OCI-LY1 (cell line): Measurements from ENCODE around the gene CAPN15.
"Not testable (repeated sequence)": the region's sequence is repeated elsewhere in the genome, so short reads cannot be mapped to it uniquely, and the experiment has no call there.

Experiments used
- H2AFZ ChIP-seq: fragments of 200-600 bp; sonication (generic), shearing (Covaris generic); 2 replicates; pipeline ENCODE4 v1.6.0; 2014; ENCODE audit warnings: antibody characterized with exemption, mild to moderate bottlenecking, low read length
- H3F3A ChIP-seq: fragments of 200-600 bp; sonication (generic), shearing (Covaris generic); 2 replicates; pipeline ENCODE4 v1.6.0; 2014; ENCODE audit warnings: mild to moderate bottlenecking, antibody characterized with exemption, low read length, moderate library complexity; ENCODE audit not compliant: insufficient read depth
- H3K27ac ChIP-seq: fragments of 200-600 bp; sonication (generic); 2 replicates; pipeline ENCODE4 v1.5.1; 2014; ENCODE audit warnings: low read length, mixed run types, mild to moderate bottlenecking, low read depth; ENCODE audit not compliant: poor library complexity, severe bottlenecking
- H3K27me3 ChIP-seq: fragments of 200-600 bp; sonication (generic); 2 replicates; pipeline ENCODE4 v1.6.0; 2014; ENCODE audit warnings: antibody characterized with exemption, mild to moderate bottlenecking, low read length, moderate library complexity; ENCODE audit not compliant: insufficient read depth
- H3K36me3 ChIP-seq: fragments of 200-600 bp; sonication (generic); 2 replicates; pipeline ENCODE4 v1.6.1; 2014; ENCODE audit warnings: mild to moderate bottlenecking, antibody characterized with exemption, low read length, moderate library complexity, mixed read lengths; ENCODE audit not compliant: insufficient read depth
- H3K4me1 ChIP-seq: fragments of 200-600 bp; sonication (generic); 2 replicates; pipeline ENCODE4 v1.5.1; 2014; ENCODE audit warnings: mild to moderate bottlenecking, low read length, moderate library complexity; ENCODE audit not compliant: insufficient read depth, severe bottlenecking
- H3K4me2 ChIP-seq: fragments of 200-600 bp; sonication (generic), shearing (Covaris generic); 2 replicates; pipeline ENCODE4 v1.6.1; 2014; ENCODE audit warnings: low read length
- H3K4me3 ChIP-seq: fragments of 200-600 bp; sonication (generic); 2 replicates; pipeline ENCODE4 v1.5.1; 2014; ENCODE audit warnings: low read length, low read depth, mild to moderate bottlenecking, mixed read lengths; ENCODE audit not compliant: poor library complexity, severe bottlenecking
- H3K79me2 ChIP-seq: fragments of 200-600 bp; shearing (Covaris generic); 2 replicates; pipeline ENCODE4 v1.6.1; 2016; ENCODE audit warnings: mixed run types, low read length, mixed read lengths; ENCODE audit not compliant: insufficient read depth
- H3K9ac ChIP-seq: fragments of 200-600 bp; sonication (generic), shearing (Covaris generic); 2 replicates; pipeline ENCODE4 v1.6.1; 2014; ENCODE audit warnings: mild to moderate bottlenecking, low read length, mixed read lengths
- H3K9me2 ChIP-seq: fragments of 200-600 bp; sonication (generic), shearing (Covaris generic); 2 replicates; pipeline ENCODE4 v1.6.1; 2014; ENCODE audit warnings: low read depth, mild to moderate bottlenecking, low read length, mixed read lengths
- H3K9me3 ChIP-seq: fragments of 200-600 bp; shearing (Covaris generic); 2 replicates; pipeline ENCODE4 v1.6.1; 2014; ENCODE audit warnings: low read length, mixed read lengths
- H4K20me1 ChIP-seq: fragments of 200-600 bp; sonication (generic), shearing (Covaris generic); 2 replicates; pipeline ENCODE4 v1.6.0; 2016; ENCODE audit warnings: mild to moderate bottlenecking, low read length; ENCODE audit not compliant: insufficient read depth
- EZH2 ChIP-seq: fragments of 200-600 bp; sonication (generic), shearing (Covaris generic); IDR thresholded peaks from 2 replicates; pipeline ENCODE4 v1.8.0; 2017; ENCODE audit warnings: borderline replicate concordance, mixed run types, mild to moderate bottlenecking, antibody characterized with exemption, low read length, moderate library complexity, mixed read lengths
- TF ChIP-seq, protein P1 (sequence below): fragments of 200-600 bp; sonication (generic), shearing (Covaris generic); IDR thresholded peaks from 2 replicates; pipeline ENCODE4 v1.5.1; 2017; ENCODE audit warnings: mild to moderate bottlenecking, antibody characterized with exemption, low read length, moderate library complexity, mixed read lengths

CAPN15 gene

DNA sequence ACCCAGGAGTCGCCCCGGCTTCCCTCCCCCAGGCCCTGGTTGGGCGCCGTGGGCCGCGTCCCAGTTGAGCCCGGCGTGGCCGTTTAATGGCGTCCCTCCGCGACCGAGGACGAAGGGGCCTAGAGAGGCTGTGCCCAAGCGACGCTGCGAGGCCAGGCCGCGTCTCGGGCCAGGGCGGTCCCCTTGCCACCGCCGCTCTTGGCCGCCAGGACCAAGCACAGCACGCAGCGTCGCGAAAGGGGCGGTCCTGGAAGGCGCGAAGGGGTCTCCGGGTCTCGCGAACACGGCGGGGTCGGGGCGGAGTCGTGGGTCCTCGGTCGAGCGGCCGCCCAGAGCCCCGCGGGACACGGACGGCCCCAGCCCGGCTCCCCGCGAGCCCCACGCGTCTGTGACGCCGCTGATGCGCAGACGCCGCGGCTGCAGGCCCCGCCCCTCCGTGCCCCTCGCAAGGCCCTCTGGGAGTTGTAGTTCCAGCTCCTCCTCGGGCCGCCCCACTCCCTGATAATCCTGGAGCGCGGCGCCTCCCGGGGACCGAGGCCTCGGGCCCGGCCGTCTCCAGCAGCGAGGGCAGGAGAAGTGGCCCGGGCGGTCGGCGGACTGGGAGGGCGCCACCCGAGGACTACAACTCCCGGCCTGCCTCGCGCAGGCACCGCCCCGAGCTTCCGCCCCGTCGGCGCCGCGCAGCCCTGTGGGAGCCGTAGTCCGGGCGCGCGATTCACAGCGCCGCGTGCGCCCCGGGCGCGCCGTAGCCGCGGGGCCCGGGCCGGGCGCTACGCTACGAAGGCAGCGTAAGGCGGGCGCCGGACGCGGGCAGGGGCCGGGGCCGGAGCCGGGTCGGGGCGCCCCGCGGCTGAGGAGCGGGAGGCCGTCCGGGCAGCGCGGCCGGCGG, at the start of gene CAPN15:
CAPN15 (plus strand) TSS at position 698 of the 889 bp plus-strand sequence. CDS start 19,127 bp downstream, outside the sequence.
- Histone ChIP-seq H3K9me2 (no peaks in the 10 kb centered on the region), H3K27me3 (no peaks in the 10 kb centered on the region), H2AFZ (no peak within 1 kb of the TSS), H3F3A (no peaks in the 10 kb centered on the region), H3K4me3 (peak within 1 kb of the TSS; percentile 92), H3K9me3 (no peaks in the 10 kb centered on the region), H3K4me1 (peaks cover 30% of the 10 kb centered on the region), H3K36me3 (no peaks in the 10 kb centered on the region; the same call in 1 of the 2 replicates), H3K4me2 (peak within 1 kb of the TSS; percentile 93), H3K27ac (peak within 1 kb of the TSS; percentile 0), H3K79me2 (peaks cover 12% of the 10 kb centered on the region), H3K9ac (peak within 1 kb of the TSS; percentile 93), H4K20me1 (no peaks in the 10 kb centered on the region)
- TF ChIP-seq EZH2 = no peak
- TF ChIP-seq, protein P1, sequence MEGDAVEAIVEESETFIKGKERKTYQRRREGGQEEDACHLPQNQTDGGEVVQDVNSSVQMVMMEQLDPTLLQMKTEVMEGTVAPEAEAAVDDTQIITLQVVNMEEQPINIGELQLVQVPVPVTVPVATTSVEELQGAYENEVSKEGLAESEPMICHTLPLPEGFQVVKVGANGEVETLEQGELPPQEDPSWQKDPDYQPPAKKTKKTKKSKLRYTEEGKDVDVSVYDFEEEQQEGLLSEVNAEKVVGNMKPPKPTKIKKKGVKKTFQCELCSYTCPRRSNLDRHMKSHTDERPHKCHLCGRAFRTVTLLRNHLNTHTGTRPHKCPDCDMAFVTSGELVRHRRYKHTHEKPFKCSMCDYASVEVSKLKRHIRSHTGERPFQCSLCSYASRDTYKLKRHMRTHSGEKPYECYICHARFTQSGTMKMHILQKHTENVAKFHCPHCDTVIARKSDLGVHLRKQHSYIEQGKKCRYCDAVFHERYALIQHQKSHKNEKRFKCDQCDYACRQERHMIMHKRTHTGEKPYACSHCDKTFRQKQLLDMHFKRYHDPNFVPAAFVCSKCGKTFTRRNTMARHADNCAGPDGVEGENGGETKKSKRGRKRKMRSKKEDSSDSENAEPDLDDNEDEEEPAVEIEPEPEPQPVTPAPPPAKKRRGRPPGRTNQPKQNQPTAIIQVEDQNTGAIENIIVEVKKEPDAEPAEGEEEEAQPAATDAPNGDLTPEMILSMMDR = no peak

DNA sequence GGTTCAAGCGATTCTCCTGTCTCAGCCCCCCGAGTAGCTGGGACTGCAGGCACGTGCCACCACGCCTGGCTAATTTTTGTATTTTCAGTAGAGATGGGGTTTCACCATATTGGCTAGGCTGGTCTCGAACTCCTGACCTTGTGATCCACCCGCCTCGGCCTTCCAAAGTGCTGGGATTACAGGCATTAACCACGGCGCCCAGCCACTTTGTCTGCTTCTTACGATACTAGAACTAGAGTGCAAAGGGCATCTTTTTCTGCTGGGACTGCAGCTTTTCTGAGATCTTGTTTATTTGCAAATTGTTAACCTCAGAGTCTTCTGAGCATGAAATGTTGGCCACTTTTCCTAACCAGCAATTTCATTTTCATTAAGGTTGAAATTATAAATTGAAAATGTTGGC, 49.2 kb upstream of the CAPN15 start:
- H3K27ac ChIP-seq, H3K9ac ChIP-seq, H3K9me2 ChIP-seq, H4K20me1 ChIP-seq, H3K27me3 ChIP-seq, H2AFZ ChIP-seq, H3K4me3 ChIP-seq, H3K4me1 ChIP-seq, H3K4me2 ChIP-seq, H3F3A ChIP-seq, H3K79me2 ChIP-seq, H3K9me3 ChIP-seq, H3K36me3 ChIP-seq: not testable (repeated sequence)

DNA sequence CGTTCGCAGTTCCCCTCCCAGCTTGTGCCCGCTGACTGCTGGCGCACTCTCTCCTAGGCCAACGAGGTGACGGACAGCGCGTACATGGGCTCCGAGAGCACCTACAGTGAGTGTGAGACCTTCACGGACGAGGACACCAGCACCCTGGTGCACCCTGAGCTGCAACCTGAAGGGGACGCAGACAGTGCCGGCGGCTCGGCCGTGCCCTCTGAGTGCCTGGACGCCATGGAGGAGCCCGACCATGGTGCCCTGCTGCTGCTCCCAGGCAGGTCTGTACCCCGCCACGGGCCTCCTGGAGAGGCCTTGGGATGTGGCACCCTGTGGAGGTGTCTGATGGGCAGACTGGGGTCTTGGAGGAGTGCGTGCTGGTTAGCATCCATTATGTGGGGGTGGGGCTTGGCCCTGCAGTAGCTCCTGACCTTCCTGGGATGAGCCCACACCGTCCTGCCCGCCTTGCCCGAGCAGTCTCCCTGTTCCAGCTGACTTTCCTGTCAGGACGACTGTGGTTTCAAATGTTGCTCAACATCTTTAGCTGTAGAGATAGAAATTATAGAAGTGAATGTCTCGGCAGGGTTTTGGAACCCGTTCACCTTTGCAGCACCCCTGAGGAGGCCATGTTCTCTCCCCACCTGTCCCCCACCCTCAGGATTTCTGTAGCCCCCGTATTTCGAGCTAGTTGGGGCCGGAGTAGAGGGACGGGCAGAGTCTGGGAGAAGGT, 44.9 kb upstream of the CAPN15 start:
- Histone ChIP-seq H3K27me3 (no peaks in the 10 kb centered on the region), H3K4me3 (no peak overlapping the region), H3K9me3 (no peaks in the 10 kb centered on the region), H3F3A (no peaks in the 10 kb centered on the region), H2AFZ (no peak overlapping the region), H3K9me2 (no peaks in the 10 kb centered on the region), H3K36me3 (peaks cover 3% of the 10 kb centered on the region; the same call in 1 of the 2 replicates), H3K4me1 (no peaks in the 10 kb centered on the region), H3K27ac (no peak overlapping the region), H3K9ac (no peak overlapping the region), H3K79me2 (no peaks in the 10 kb centered on the region), H4K20me1 (no peaks in the 10 kb centered on the region), H3K4me2 (no peak overlapping the region)
- TF ChIP-seq, protein P1 = no peak
- TF ChIP-seq EZH2 = no peak
